Testis (tissue), 2 donors: ENCODE measurements around the gene GPR39.

Experiments used
- POLR2A ChIP-seq: fragments of 450-650 bp; IDR thresholded peaks from one replicate; pipeline ENCODE4 v1.6.1; 2017; ENCODE audit warnings: antibody characterized with exemption, mild to moderate bottlenecking, moderate library complexity
- TF ChIP-seq, protein P1 (sequence below), 3 experiments: fragments of 450-650 bp in 2 of 3; fragments of 200-600 bp in 1 of 3; sonication (generic) in 1 of 3; IDR thresholded peaks; one replicate each; pipeline ENCODE4 v1.5.1; 2016 to 2019; ENCODE audit warnings: antibody characterized with exemption in 3 of 3, mild to moderate bottlenecking in 2 of 3, moderate library complexity in 1 of 3

- TF ChIP-seq, protein P1, sequence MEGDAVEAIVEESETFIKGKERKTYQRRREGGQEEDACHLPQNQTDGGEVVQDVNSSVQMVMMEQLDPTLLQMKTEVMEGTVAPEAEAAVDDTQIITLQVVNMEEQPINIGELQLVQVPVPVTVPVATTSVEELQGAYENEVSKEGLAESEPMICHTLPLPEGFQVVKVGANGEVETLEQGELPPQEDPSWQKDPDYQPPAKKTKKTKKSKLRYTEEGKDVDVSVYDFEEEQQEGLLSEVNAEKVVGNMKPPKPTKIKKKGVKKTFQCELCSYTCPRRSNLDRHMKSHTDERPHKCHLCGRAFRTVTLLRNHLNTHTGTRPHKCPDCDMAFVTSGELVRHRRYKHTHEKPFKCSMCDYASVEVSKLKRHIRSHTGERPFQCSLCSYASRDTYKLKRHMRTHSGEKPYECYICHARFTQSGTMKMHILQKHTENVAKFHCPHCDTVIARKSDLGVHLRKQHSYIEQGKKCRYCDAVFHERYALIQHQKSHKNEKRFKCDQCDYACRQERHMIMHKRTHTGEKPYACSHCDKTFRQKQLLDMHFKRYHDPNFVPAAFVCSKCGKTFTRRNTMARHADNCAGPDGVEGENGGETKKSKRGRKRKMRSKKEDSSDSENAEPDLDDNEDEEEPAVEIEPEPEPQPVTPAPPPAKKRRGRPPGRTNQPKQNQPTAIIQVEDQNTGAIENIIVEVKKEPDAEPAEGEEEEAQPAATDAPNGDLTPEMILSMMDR (IDR thresholded peaks at IDR 0.05): no peak
- no peak for TF ChIP-seq POLR2A
Measured at GRCh38 chr2:132620115-132620514, 203.5 kb downstream of the GPR39 start.
